ENCODE measurements around the gene ARRDC2. TPM values are rescaled to one million over a fixed set of nuclear protein-coding genes. Genes with fewer than 3 reads are reported as not detected.
A peak's percentile ranks its signal among the peaks of the same experiment; 100 is the strongest.

ARRDC2 gene
- total and polyA plus RNA-seq, 2 donors (not counting 1 experiment from before 2014, with no cell fraction given) = 131 to 639 TPM

- Mint-ChIP-seq H3K27ac (peak overlapping the region; percentile 32), H3K9me3 (ENCODE audit: insufficient read depth) (no peaks in the 10 kb centered on the region), H3K4me1 (peaks cover 10% of the 10 kb centered on the region), H3K27me3 (no peaks in the 10 kb centered on the region), H3K4me3 (no peak overlapping the region)
- 95% methylated on average over 4 of the region's 5 CpGs for WGBS (ENCODE audit: insufficient coverage)
- TF ChIP-seq CTCF (IDR thresholded peaks at IDR 0.05) (no peak), EZH2 (IDR thresholded peaks at IDR 0.05; ENCODE audit: borderline replicate concordance, insufficient read depth, low read depth, low read length, poor library complexity, severe bottlenecking) (no peak)
- peaks cover 0 to 8% of the 10 kb centered on the region in 2 experiments for H3K36me3 ChIP-seq (replicated peaks in 1 of 2; ENCODE audit: control extremely low read depth in 1 of 2, control insufficient read depth in 1 of 2, extremely low read depth in 1 of 2, insufficient read depth in 2 of 2, low read length in 1 of 2)
- peaks cover 4% of the 10 kb centered on the region in 2 donors for H3K4me1 ChIP-seq (ENCODE audit: control insufficient read depth in 2 of 2, insufficient read depth in 2 of 2, low read length in 2 of 2)
- H3K4me2 ChIP-seq (replicated peaks; ENCODE audit: low read depth, low read length, poor library complexity, severe bottlenecking) = no peak overlapping the region
- H3K27ac ChIP-seq (ENCODE audit: low read length in 2 of 2) = no peak overlapping the region
- no peak overlapping the region for H3K4me3 ChIP-seq (ENCODE audit: control extremely low read depth in 1 of 5, extremely low read depth in 1 of 5, insufficient read depth in 1 of 5, low read depth in 2 of 5, low read length in 4 of 5)
- ChIA-PET POLR2A (interaction anchor here (1.3 kb wide), 1 partner anchor 56 kb away, joined by 5 read pairs; the partner anchor contains the start of gene ARRDC2), CTCF (interaction anchor here (1.1 to 12.1 kb wide), 2 partner anchors 58 to 89 kb away, joined by 5 to 345 read pairs; partner anchors contain the start of genes ARRDC2 and PIK3R2)
- H4K20me1 ChIP-seq (ENCODE audit: control insufficient read depth, insufficient read depth, low read length, poor library complexity, severe bottlenecking) = no peaks in the 10 kb centered on the region
- H2AFZ ChIP-seq (ENCODE audit: insufficient read depth, low read depth, low read length, poor library complexity, severe bottlenecking) = no peak overlapping the region
- no peaks in the 10 kb centered on the region for H3K27me3 ChIP-seq (replicated peaks in 1 of 4; ENCODE audit: control extremely low read depth in 1 of 4, control insufficient read depth in 3 of 4, insufficient read depth in 4 of 4, low read length in 3 of 4)
- no peak overlapping the region for H3K9ac ChIP-seq (ENCODE audit: low read length)
- DNase-seq (peak; percentile 54), ATAC-seq (ENCODE audit: low read depth) (no peak)
- no peaks in the 10 kb centered on the region for H3K9me3 ChIP-seq (ENCODE audit: control extremely low read depth in 1 of 3, control insufficient read depth in 2 of 3, insufficient read depth in 1 of 3, low read length in 2 of 3)
- no peaks in the 10 kb centered on the region for H3K79me2 ChIP-seq (ENCODE audit: control insufficient read depth, insufficient read depth, low read length)
- intact Hi-C loops (cut with micrococcal nuclease) = no loop called here
Observed at GRCh38 chr19:18063463-18063862, 55.5 kb downstream of the ARRDC2 start.

Small RNA genes within 50 kb of the gene (small RNA-seq; reads per million reads assigned to genes)
- not detected for gene RNA5SP468 (ENCODE audit: insufficient read length, low read depth, low replicate concordance)

Other genes starting within 250 kb of the ARRDC2 start
- gene B3GNT3, start 213.0 kb upstream of the ARRDC2 start, total RNA-seq = not detected in 2 replicates
- 0.06 TPM in 1 of 2 replicates, not detected in the other for gene B3GNT3, start 213.0 kb upstream of the ARRDC2 start, polyA plus RNA-seq
- gene INSL3, start 186.7 kb upstream of the ARRDC2 start, total RNA-seq = 3.6 and 5.0 TPM in 2 replicates
- gene INSL3, start 186.7 kb upstream of the ARRDC2 start, polyA plus RNA-seq = 3.4 and 6.1 TPM in 2 replicates
- gene JAK3, start 160.2 kb upstream of the ARRDC2 start, total RNA-seq = 142 and 143 TPM in 2 replicates
- 78.6 and 102 TPM in 2 replicates for gene JAK3, start 160.2 kb upstream of the ARRDC2 start, polyA plus RNA-seq
- 3,099 and 3,228 TPM in 2 replicates for gene RPL18A, start 148.3 kb upstream of the ARRDC2 start, total RNA-seq
- 3,761 and 3,796 TPM in 2 replicates for gene RPL18A, start 148.3 kb upstream of the ARRDC2 start, polyA plus RNA-seq
- 0.07 and 0.12 TPM in 2 replicates for gene SLC5A5, start 136.2 kb upstream of the ARRDC2 start, total RNA-seq
- 0.40 and 0.58 TPM in 2 replicates for gene SLC5A5, start 136.2 kb upstream of the ARRDC2 start, polyA plus RNA-seq
- 25.0 and 26.9 TPM in 2 replicates for gene CCDC124, start 75.2 kb upstream of the ARRDC2 start, total RNA-seq
- 56.8 and 57.8 TPM in 2 replicates for gene CCDC124, start 75.2 kb upstream of the ARRDC2 start, polyA plus RNA-seq
- gene KCNN1, start 41.1 kb upstream of the ARRDC2 start, total RNA-seq = not detected in 2 replicates
- gene KCNN1, start 41.1 kb upstream of the ARRDC2 start, polyA plus RNA-seq = 0.04 TPM in 1 of 2 replicates, not detected in the other
- 24.5 and 24.8 TPM in 2 replicates for gene IL12RB1, start 78.8 kb downstream of the ARRDC2 start, total RNA-seq
- gene IL12RB1, start 78.8 kb downstream of the ARRDC2 start, polyA plus RNA-seq = 17.9 and 18.8 TPM in 2 replicates
- gene MAST3, start 89.6 kb downstream of the ARRDC2 start, total RNA-seq = 85.5 and 90.7 TPM in 2 replicates
- 43.5 and 48.7 TPM in 2 replicates for gene MAST3, start 89.6 kb downstream of the ARRDC2 start, polyA plus RNA-seq
- gene PIK3R2, start 145.0 kb downstream of the ARRDC2 start, total RNA-seq = 13.7 and 15.8 TPM in 2 replicates
- 8.5 and 8.9 TPM in 2 replicates for gene PIK3R2, start 145.0 kb downstream of the ARRDC2 start, polyA plus RNA-seq
- gene IFI30, start 165.6 kb downstream of the ARRDC2 start, total RNA-seq = 171 TPM in 2 replicates
- gene IFI30, start 165.6 kb downstream of the ARRDC2 start, polyA plus RNA-seq = 74.5 and 222 TPM in 2 replicates
- gene MPV17L2, start 185.0 kb downstream of the ARRDC2 start, total RNA-seq = 6.5 and 8.6 TPM in 2 replicates
- 18.4 and 23.0 TPM in 2 replicates for gene MPV17L2, start 185.0 kb downstream of the ARRDC2 start, polyA plus RNA-seq
- gene RAB3A, start 195.9 kb downstream of the ARRDC2 start, total RNA-seq = 9.6 and 10.4 TPM in 2 replicates
- gene RAB3A, start 195.9 kb downstream of the ARRDC2 start, polyA plus RNA-seq = 5.3 and 7.7 TPM in 2 replicates
- gene PDE4C, start 218.3 kb downstream of the ARRDC2 start, total RNA-seq = not detected in 2 replicates
- gene PDE4C, start 218.3 kb downstream of the ARRDC2 start, polyA plus RNA-seq = 0.13 TPM in 1 of 2 replicates, not detected in the other

Data from B cell (primary cell).